ENCODE measurements around the gene DCTN4. TPM values are rescaled to one million over a fixed set of nuclear protein-coding genes. Genes with fewer than 3 reads are reported as not detected.

DCTN4 gene
- total and polyA plus RNA-seq, 5 donors from 2014 or later = 7.7 to 85.8 (median 10.2) TPM

- Mint-ChIP-seq H3K27me3 (peaks cover 24% of the 10 kb centered on the region), H3K27ac (no peak overlapping the region), H3K4me3 (peak overlapping the region in 2 of 4 donors; percentile 51 to 81), H3K4me1 (peaks cover 4 to 9% (median 7%) of the 10 kb centered on the region in 4 donors), H3K9me3 (peaks cover 0 to 2% (median 0%) of the 10 kb centered on the region in 7 donors), H3K36me3 (no peaks in the 10 kb centered on the region)
- H3K36me3 ChIP-seq (ENCODE audit: control insufficient read depth, insufficient read depth, low read length) = no peaks in the 10 kb centered on the region
- peaks cover 7% of the 10 kb centered on the region for H3K4me1 ChIP-seq (ENCODE audit: control insufficient read depth, insufficient read depth, low read length, poor library complexity, severe bottlenecking)
- H3K27me3 ChIP-seq (ENCODE audit: control insufficient read depth, insufficient read depth, low read length) = no peaks in the 10 kb centered on the region
- H3K27ac ChIP-seq (ENCODE audit: insufficient read depth, low read length, poor library complexity, severe bottlenecking) = no peak overlapping the region
- DNase-seq = no peak
- ATAC-seq (ENCODE audit: low read depth in 2 of 2) = no peak
- no peaks in the 10 kb centered on the region for H3K9me3 ChIP-seq (ENCODE audit: control insufficient read depth in 2 of 2, low read length in 2 of 2)
- no peak overlapping the region for H3K4me3 ChIP-seq (ENCODE audit: low read depth, low read length)
These were observed 100.0 kb downstream of the DCTN4 start for GRCh38 chr5:150658699-150659265.

Other genes with a start within 250 kb of the DCTN4 start
- gene SYNPO, start 118.4 kb downstream of the DCTN4 start, total RNA-seq = 0.07 TPM
- gene SYNPO, start 118.4 kb downstream of the DCTN4 start, polyA plus RNA-seq = not detected
- gene MYOZ3, start 97.8 kb downstream of the DCTN4 start, total RNA-seq = not detected
- under 1 TPM in 2 of 4 donors, not detected in 2; 0.08 to 0.10 TPM for gene MYOZ3, start 97.8 kb downstream of the DCTN4 start, polyA plus RNA-seq
- 109 TPM for gene RBM22, start 58.0 kb downstream of the DCTN4 start, total RNA-seq
- 10 to 100 TPM; 67.9 to 86.2 (median 70.3) TPM for gene RBM22, start 58.0 kb downstream of the DCTN4 start, polyA plus RNA-seq
- 3.8 TPM for gene SMIM3, start 19.7 kb upstream of the DCTN4 start, total RNA-seq
- gene SMIM3, start 19.7 kb upstream of the DCTN4 start, polyA plus RNA-seq = 10 to 100 TPM in 1 of 4 donors, 1 to 10 TPM in 3; 3.7 to 12.2 (median 7.6) TPM
- 1.8 TPM for gene IRGM, start 87.5 kb upstream of the DCTN4 start, total RNA-seq
- gene IRGM, start 87.5 kb upstream of the DCTN4 start, polyA plus RNA-seq = 1 to 10 TPM in 2 of 4 donors, under 1 TPM in 2; 0.37 to 1.9 (median 1.4) TPM
- 0.54 TPM for gene ZNF300, start 146.0 kb upstream of the DCTN4 start, total RNA-seq
- gene ZNF300, start 146.0 kb upstream of the DCTN4 start, polyA plus RNA-seq = under 1 TPM in 3 of 4 donors, not detected in 1; 0.08 to 0.33 (median 0.25) TPM

All from CD4-positive, CD25-positive, alpha-beta regulatory T cell (primary cell).